H1 (cell line): ENCODE measurements around the gene SGK2.

Experiments
- ASH2L ChIP-seq: fragments of 200-600, 300-600 bp; sonication (generic); IDR thresholded peaks from one replicate; pipeline ENCODE4 v1.7.1; 2017; ENCODE audit warnings: low read length
- ATF2 ChIP-seq: IDR thresholded peaks from 2 replicates; pipeline ENCODE4 v1.6.1; 2012; ENCODE audit warnings: low read length, inconsistent platforms
- CHD2 ChIP-seq: IDR thresholded peaks from 2 replicates; pipeline ENCODE4 v1.6.1; 2012; ENCODE audit warnings: low read length, improper control_type of control experiment
- EZH2 ChIP-seq: fragments of 200-600 bp; sonication (generic); IDR thresholded peaks from 2 replicates; pipeline ENCODE4 v1.7.1; 2012; ENCODE audit warnings: low read depth, mild to moderate bottlenecking, moderate library complexity, low read length, inconsistent platforms; ENCODE audit not compliant: severe bottlenecking
- GTF2F1 ChIP-seq: IDR thresholded peaks from 2 replicates; pipeline ENCODE4 v1.6.1; 2012; ENCODE audit warnings: low read depth, low read length, improper control_type of control experiment, borderline replicate concordance
- JUN ChIP-seq: IDR thresholded peaks from 2 replicates; pipeline ENCODE4 v1.6.1; 2011; ENCODE audit warnings: low read depth, mild to moderate bottlenecking, improper control_type of control experiment, low read length
- POLR2A ChIP-seq, 2 experiments: IDR thresholded peaks; 1 replicate in 1 of 2; 2 replicates in 1 of 2; pipeline ENCODE4 v1.6.1; 2011; ENCODE audit warnings: low read depth in 2 of 2, low read length in 2 of 2, mild to moderate bottlenecking in 2 of 2; ENCODE audit errors: control extremely low read depth in 1 of 2
- RAD21 ChIP-seq, 2 experiments: IDR thresholded peaks in 1 of 2; conservative IDR thresholded peaks in 1 of 2; 2 replicates each; pipeline ENCODE4 v1.6.1; 2011; ENCODE audit warnings: low read depth in 2 of 2, low read length in 2 of 2, improper control_type of control experiment in 1 of 2, inconsistent platforms in 1 of 2, mild to moderate bottlenecking in 1 of 2, moderate library complexity in 1 of 2
- SIN3A ChIP-seq, 2 experiments: IDR thresholded peaks in 1 of 2; conservative IDR thresholded peaks in 1 of 2; 2 replicates each; pipeline ENCODE4 v1.6.1; 2011 to 2012; ENCODE audit warnings: low read length in 2 of 2, improper control_type of control experiment in 1 of 2, low read depth in 1 of 2, mild to moderate bottlenecking in 1 of 2
- TCF12 ChIP-seq: IDR thresholded peaks from 2 replicates; pipeline ENCODE4 v1.6.1; 2011; ENCODE audit warnings: low read depth, mild to moderate bottlenecking, low read length
- TF ChIP-seq, protein P1 (sequence below), 3 experiments: IDR thresholded peaks; 1 replicate in 2 of 3; 2 replicates in 1 of 3; pipeline versions ENCODE4 v1.5.1 to v1.6.1; 2011; ENCODE audit warnings: low read length in 3 of 3, mild to moderate bottlenecking in 3 of 3, inconsistent platforms in 2 of 3, low read depth in 1 of 3, moderate library complexity in 1 of 3; ENCODE audit not compliant: insufficient read depth in 1 of 3; ENCODE audit errors: control extremely low read depth in 1 of 3
- TF ChIP-seq, protein P2 (sequence below): IDR thresholded peaks from 2 replicates; pipeline ENCODE4 v1.6.1; 2011; ENCODE audit warnings: low read depth, mild to moderate bottlenecking, low read length; ENCODE audit not compliant: insufficient read depth

- TF ChIP-seq ATF2 (no peak), CHD2 (no peak), EZH2 (no peak), JUN (no peak), RAD21 (IDR thresholded peaks at IDR 0.05 in 1 of 2, conservative IDR thresholded peaks at IDR 0.05 in 1 of 2; ENCODE audit: low read depth in 2 of 2, low read length in 2 of 2) (no peak), SIN3A (conservative IDR thresholded peaks at IDR 0.05 in 1 of 2, IDR thresholded peaks at IDR 0.05 in 1 of 2; ENCODE audit: low read depth in 1 of 2, low read length in 2 of 2) (no peak), GTF2F1 (no peak), POLR2A (IDR thresholded peaks at IDR 0.05; ENCODE audit: control extremely low read depth in 1 of 2, low read depth in 2 of 2, low read length in 2 of 2) (no peak), TCF12 (no peak), ASH2L (no peak)
- TF ChIP-seq, protein P1, sequence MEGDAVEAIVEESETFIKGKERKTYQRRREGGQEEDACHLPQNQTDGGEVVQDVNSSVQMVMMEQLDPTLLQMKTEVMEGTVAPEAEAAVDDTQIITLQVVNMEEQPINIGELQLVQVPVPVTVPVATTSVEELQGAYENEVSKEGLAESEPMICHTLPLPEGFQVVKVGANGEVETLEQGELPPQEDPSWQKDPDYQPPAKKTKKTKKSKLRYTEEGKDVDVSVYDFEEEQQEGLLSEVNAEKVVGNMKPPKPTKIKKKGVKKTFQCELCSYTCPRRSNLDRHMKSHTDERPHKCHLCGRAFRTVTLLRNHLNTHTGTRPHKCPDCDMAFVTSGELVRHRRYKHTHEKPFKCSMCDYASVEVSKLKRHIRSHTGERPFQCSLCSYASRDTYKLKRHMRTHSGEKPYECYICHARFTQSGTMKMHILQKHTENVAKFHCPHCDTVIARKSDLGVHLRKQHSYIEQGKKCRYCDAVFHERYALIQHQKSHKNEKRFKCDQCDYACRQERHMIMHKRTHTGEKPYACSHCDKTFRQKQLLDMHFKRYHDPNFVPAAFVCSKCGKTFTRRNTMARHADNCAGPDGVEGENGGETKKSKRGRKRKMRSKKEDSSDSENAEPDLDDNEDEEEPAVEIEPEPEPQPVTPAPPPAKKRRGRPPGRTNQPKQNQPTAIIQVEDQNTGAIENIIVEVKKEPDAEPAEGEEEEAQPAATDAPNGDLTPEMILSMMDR (IDR thresholded peaks at IDR 0.05; ENCODE audit: control extremely low read depth in 1 of 3, insufficient read depth in 1 of 3, low read depth in 1 of 3, low read length in 3 of 3) = no peak
- TF ChIP-seq, protein P2, sequence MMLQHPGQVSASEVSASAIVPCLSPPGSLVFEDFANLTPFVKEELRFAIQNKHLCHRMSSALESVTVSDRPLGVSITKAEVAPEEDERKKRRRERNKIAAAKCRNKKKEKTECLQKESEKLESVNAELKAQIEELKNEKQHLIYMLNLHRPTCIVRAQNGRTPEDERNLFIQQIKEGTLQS = no peak
These were observed 46.9 kb downstream of the SGK2 start for GRCh38 chr20:43605715-43606114.
